PC-3 (cell line): Measurements from ENCODE around the gene GPS1. TPM values are rescaled to one million over a fixed set of nuclear protein-coding genes. Genes with fewer than 3 reads are reported as not detected.

Experiments
- ATAC-seq: fragments of 200-7000 bp; cut with Tn5 transposase; 2 replicates; pipeline ENCODE4 v1.9.1; 2020; ENCODE audit warnings: mild to moderate bottlenecking, moderate library complexity
- BruUV-seq: library from RNA; stranded (reverse); fragments of 400-500 nt; replicated peaks from 2 replicates; lab custom pipeline; 2021; lab: Mats Ljungman, UMichigan
- CTCF ChIA-PET: fragments of 300-600 bp; sonication (Branson Sonifier 250); formaldehyde crosslinking; loops from one replicate; lab custom pipeline; 2022; ENCODE audit warnings: antibody characterized with exemption; lab: Charles Lee
- POLR2A ChIA-PET: fragments of 300-600 bp; sonication (Branson Sonifier 250); formaldehyde crosslinking; loops from one replicate; lab custom pipeline; 2022; ENCODE audit warnings: antibody characterized with exemption; ENCODE audit not compliant: unreplicated experiment; lab: Charles Lee
- DNase-seq: peaks from one replicate; pipeline ENCODE4 v3.0.0-alpha.2; 2015
- H2AFZ ChIP-seq: fragments of 300-600 bp; sonication (generic); 2 replicates; pipeline ENCODE4 v1.6.0; 2016; ENCODE audit warnings: antibody characterized with exemption, low read length
- H3F3A ChIP-seq: fragments of 300-600 bp; sonication (generic); one replicate; pipeline ENCODE4 v1.6.0; 2017; ENCODE audit warnings: antibody characterized with exemption, low read length, control low read depth, mild to moderate bottlenecking; ENCODE audit not compliant: unreplicated experiment
- H3K27ac ChIP-seq: fragments of 300-600 bp; sonication (generic); 2 replicates; pipeline ENCODE4 v1.5.1; 2016; ENCODE audit warnings: mild to moderate bottlenecking, low read length
- H3K27me3 ChIP-seq: fragments of 300-600 bp; sonication (generic); 2 replicates; pipeline ENCODE4 v1.6.1; 2016; ENCODE audit warnings: low read length, mixed read lengths
- H3K36me3 ChIP-seq: fragments of 300-600 bp; sonication (generic); 2 replicates; pipeline ENCODE4 v1.6.1; 2016; ENCODE audit warnings: low read depth, mixed run types, low read length, mixed read lengths
- H3K4me1 ChIP-seq: fragments of 300-600 bp; sonication (generic); 2 replicates; pipeline ENCODE4 v1.5.1; 2016; ENCODE audit warnings: low read length; ENCODE audit not compliant: insufficient read depth
- H3K4me2 ChIP-seq: fragments of 300-600 bp; sonication (generic); 2 replicates; pipeline ENCODE4 v1.6.0; 2016; ENCODE audit warnings: low read length
- H3K4me3 ChIP-seq: fragments of 300-600 bp; sonication (generic); 2 replicates; pipeline ENCODE4 v1.5.1; 2016; ENCODE audit warnings: mild to moderate bottlenecking, low read length, mixed read lengths
- H3K79me2 ChIP-seq: fragments of 300-600 bp; sonication (generic); 2 replicates; pipeline ENCODE4 v1.6.1; 2017; ENCODE audit warnings: low read length, mixed read lengths
- H3K9ac ChIP-seq: fragments of 300-600 bp; sonication (generic); 2 replicates; pipeline ENCODE4 v1.6.0; 2016; ENCODE audit warnings: mild to moderate bottlenecking, low read length
- H3K9me2 ChIP-seq: fragments of 300-600 bp; sonication (generic); replicated peaks from 2 replicates; pipeline ENCODE4 v1.6.1; 2016; ENCODE audit warnings: mixed run types, low read length, mixed read lengths
- H3K9me3 ChIP-seq: fragments of 300-600 bp; sonication (generic); 2 replicates; pipeline ENCODE4 v1.6.1; 2016; ENCODE audit warnings: low read length, mixed read lengths
- H4K20me1 ChIP-seq: fragments of 300-600 bp; sonication (generic); 2 replicates; pipeline ENCODE4 v1.6.1; 2016; ENCODE audit warnings: low read length, mixed read lengths
- CTCF ChIP-seq: fragments of 300-600 bp; sonication (generic); conservative IDR thresholded peaks from 2 replicates; pipeline ENCODE4 v1.5.1; 2017; ENCODE audit warnings: antibody characterized with exemption, low read depth, mild to moderate bottlenecking, low read length
- EZH2 ChIP-seq: fragments of 300-600 bp; sonication (generic); IDR thresholded peaks from one replicate; pipeline ENCODE4 v1.6.1; 2017; ENCODE audit warnings: antibody characterized with exemption, mild to moderate bottlenecking, low read length; ENCODE audit not compliant: unreplicated experiment
- EZH2phosphoT487 ChIP-seq: fragments of 300-600 bp; sonication (generic); IDR thresholded peaks from 2 replicates; pipeline ENCODE4 v1.6.1; 2018; ENCODE audit warnings: mild to moderate bottlenecking, antibody characterized with exemption, low read length, borderline replicate concordance
- intact Hi-C: fragments of 100-400 bp; cut with micrococcal nuclease; formaldehyde crosslinking; loops from 2 replicates; pipeline ENCODE4 v1.9.0; 2023
- total RNA-seq: library from RNA; depleted of rRNA; stranded (reverse); fragments of >200 nt; gene quantifications from 2 replicates; pipeline ENCODE4 v1.2.3, GENCODE V29; 2014

The GPS1 gene
- total RNA-seq, 1 experiment from 2014 or later: 240 TPM

DNA sequence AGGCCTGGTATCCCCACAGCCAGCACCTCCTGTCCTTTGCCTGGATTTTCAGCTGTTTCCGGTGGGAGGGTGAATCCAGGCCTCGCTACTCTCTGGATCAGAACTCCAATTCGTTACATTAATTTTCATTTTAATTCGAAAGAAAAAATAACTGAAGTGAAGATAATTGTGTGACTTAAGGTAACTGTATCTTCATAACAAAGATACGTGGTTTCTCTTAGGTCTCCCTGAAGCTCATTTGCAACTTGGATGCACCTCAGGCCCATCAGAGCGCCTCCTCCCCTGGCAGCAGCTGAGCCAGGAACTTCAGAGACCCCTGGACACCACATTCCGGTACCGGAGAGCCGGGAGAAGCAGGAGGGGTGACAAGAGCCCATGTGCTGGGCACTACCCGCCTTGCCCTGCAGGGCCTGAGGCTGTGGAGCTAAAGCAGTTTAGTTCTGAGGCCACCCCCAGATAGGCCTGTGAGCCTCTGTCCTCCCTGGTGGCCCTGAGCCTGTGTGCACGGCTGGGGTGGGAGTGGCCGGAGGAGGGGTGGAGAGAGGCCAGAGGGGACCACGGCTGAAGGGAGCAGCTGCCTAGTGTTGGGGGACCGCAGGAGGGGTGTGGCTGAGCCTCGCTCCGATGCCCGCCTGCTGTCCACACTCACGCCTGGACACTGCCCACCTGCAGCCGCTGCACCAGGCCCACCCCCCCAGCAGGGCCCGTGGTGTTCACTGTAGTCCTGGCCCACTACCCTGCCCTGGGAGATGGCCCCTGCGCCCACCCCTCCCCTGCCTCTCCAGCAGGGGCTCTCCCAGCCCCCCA lies 25.3 kb downstream of the GPS1 start:
- H4K20me1 ChIP-seq: no peaks in the 10 kb centered on the region
- H3K27ac ChIP-seq: no peak overlapping the region
- POLR2A ChIA-PET: interaction anchor here (0.7 kb wide), 1 partner anchor 39 kb away, joined by 3 read pairs; no protein-coding TSS in a partner anchor
- DNase-seq (no peak), ATAC-seq (peak; percentile 38)
- CTCF ChIA-PET: no interaction called here
- H3K36me3 ChIP-seq: peaks cover 29% of the 10 kb centered on the region
- no peak overlapping the region for H3K4me3 ChIP-seq
- H3K4me2 ChIP-seq: no peak overlapping the region
- no peaks in the 10 kb centered on the region for H3K4me1 ChIP-seq
- no peaks in the 10 kb centered on the region for H3K9me3 ChIP-seq
- H3F3A ChIP-seq: no peaks in the 10 kb centered on the region
- no peaks in the 10 kb centered on the region for H3K9me2 ChIP-seq
- no peak overlapping the region for H3K9ac ChIP-seq
- intact Hi-C loops: no loop called here
- TF ChIP-seq EZH2phosphoT487 (no peak), CTCF (no peak), EZH2 (no peak)
- no peak overlapping the region for H2AFZ ChIP-seq
- no peaks in the 10 kb centered on the region for H3K27me3 ChIP-seq
- BruUV-seq: no TSS peak
- H3K79me2 ChIP-seq: no peaks in the 10 kb centered on the region

GRCh38 chr17:82077617-82078358 lies 26.1 kb downstream of the GPS1 start:
- H3K9me2 ChIP-seq: no peaks in the 10 kb centered on the region
- no peaks in the 10 kb centered on the region for H3F3A ChIP-seq
- no peaks in the 10 kb centered on the region for H4K20me1 ChIP-seq
- no peak for ATAC-seq
- H3K27ac ChIP-seq: no peak overlapping the region
- no peak for DNase-seq
- no TSS peak for BruUV-seq
- no peak overlapping the region for H3K4me3 ChIP-seq
- no peaks in the 10 kb centered on the region for H3K9me3 ChIP-seq
- no peak overlapping the region for H3K4me2 ChIP-seq
- peaks cover 36% of the 10 kb centered on the region for H3K36me3 ChIP-seq
- TF ChIP-seq EZH2phosphoT487 (no peak), CTCF (no peak), EZH2 (no peak)
- H3K4me1 ChIP-seq: no peaks in the 10 kb centered on the region
- H3K9ac ChIP-seq: no peak overlapping the region
- H3K27me3 ChIP-seq: no peaks in the 10 kb centered on the region
- intact Hi-C loops: no loop called here
- POLR2A ChIA-PET: interaction anchor here (0.7 kb wide), 1 partner anchor 40 kb away, joined by 3 read pairs; no protein-coding TSS in a partner anchor
- no peaks in the 10 kb centered on the region for H3K79me2 ChIP-seq
- H2AFZ ChIP-seq: no peak overlapping the region
- CTCF ChIA-PET: no interaction called here
